Globus pallidus (tissue), 1 donor: ENCODE data around the gene CFAP58.

Source experiments
- DNase-seq: peaks from one replicate; pipeline ENCODE4 v3.0.0-alpha.2; 2015; ENCODE audit warnings: low spot score

The CFAP58 gene

DNA sequence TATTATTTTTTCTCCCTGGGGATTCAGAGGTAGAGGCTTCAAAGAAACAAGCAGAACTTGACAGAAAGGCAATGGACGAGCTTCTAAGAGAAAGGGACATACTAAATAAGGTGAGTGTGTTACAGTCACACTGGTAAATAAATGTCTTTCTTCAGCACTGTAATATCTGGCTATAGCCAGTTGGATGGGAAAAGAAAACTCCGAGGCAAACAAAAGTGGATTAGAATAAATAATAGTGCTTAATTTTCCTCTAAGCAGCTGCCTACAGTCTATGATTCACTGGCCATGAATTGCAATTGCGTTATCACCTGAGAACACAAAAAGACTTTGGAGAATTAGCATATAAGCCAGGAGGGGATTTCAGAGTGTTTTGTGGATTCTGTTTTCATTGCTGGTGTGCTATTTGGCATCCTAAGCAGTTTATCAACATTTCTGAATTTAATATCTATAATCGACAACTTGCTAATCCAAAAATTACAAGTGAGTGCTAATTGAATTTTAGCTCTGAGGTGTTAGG, 23.2 kb downstream of the CFAP58 start:
- no peak for DNase-seq

GRCh38 chr10:104380336-104380735, 26.7 kb downstream of the CFAP58 start:
- DNase-seq: no peak

DNA sequence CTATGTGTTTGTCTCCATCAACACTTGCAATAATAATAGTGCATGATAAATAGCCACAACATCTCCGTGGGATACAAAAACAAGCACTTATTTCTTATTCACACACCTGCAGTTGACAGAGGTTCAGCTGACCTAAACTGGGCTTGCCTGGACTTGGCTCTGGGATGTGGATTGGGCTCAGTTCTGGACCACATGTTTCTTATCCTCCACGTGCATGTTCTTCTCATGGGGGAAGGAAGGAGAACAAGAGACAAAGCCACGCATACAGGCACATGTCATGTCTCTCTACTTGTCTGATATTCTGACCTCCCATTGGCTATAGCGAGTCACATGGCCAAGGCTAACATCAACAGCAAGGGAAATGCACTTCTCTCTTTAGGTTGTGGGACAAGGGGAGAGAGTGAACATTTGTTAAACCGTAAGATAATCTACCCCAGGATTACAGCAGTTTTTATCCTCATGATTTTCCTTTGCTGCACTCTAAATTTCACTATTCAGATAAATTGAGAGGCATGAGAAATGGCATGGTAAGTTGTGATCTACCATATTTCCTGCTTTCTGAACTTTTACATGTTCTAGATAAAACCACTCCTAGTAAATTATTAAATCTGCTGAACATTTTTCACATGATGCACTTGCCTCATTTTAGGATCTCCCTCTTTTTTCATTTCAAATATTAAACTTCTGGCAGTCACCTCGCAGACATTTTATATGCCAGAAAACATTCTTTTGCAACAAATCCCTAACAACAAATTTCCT, 33.7 kb downstream of the CFAP58 start:
- no peak for DNase-seq

DNA sequence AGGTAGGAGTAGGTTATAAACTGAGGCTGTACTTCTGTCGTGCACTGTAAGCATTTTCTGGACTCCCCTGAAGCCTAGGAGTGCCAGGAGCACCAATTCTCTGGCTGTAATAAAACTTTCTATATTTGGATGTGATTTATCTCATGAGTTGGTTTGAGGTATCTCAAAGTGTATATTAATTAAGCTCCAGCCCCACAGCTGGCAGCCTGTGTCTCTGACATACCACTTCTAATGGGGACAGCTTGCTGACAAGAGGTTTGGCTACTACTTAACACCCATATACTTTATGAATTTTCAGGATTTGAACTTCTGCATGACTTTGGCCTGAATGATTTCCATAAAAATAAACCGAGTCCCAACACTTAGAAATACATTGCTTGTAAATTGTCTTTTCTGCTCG, 35.2 kb downstream of the CFAP58 start:
- DNase-seq: no peak

GRCh38 chr10:104391150-104391968, 37.7 kb downstream of the CFAP58 start:
- no peak for DNase-seq

GRCh38 chr10:104391969-104392296, 38.3 kb downstream of the CFAP58 start:
- DNase-seq: no peak

DNA sequence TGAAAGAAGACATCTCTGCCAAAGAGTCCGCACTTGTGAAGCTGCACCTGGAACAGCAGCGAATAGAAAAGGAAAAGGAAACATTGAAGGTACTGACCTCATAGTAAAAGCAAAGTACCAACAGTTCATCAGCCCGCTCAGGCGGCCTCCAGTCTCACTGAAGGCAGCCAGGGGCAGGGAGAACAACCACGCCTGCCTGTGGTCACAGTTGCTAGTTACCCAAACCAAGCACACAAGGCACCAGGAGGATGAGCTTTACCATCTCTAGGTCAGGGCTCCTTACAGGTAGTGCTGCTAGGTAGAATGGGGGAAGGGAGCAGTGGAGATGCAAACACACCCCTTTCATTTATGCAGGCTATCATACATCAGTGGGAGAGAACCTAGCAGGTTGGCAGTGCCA, 39.8 kb downstream of the CFAP58 start:
- DNase-seq: no peak

DNA sequence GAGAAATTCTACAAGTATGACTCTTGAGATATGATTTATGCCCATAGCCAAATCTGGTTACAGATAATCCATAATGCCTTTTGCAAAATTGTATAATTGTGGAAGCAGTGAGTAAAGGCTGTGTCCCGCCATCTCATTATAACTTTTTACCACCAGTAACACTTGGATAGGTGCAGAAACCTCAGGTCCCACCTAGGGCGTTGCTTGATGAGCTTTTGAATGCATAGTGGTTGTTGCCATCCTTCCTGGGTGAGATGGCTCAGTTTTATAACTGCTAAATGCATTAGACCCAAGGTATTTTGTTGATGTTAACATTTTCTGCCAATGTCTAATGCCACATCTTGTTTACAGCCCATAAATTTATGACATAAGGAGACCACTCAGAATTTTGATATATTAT, 42.9 kb downstream of the CFAP58 start:
- no peak for DNase-seq

- DNase-seq: no peak
Measured at GRCh38 chr10:104403636-104404035, 50.0 kb downstream of the CFAP58 start.

GRCh38 chr10:104406715-104407650, 53.4 kb downstream of the CFAP58 start:
- peak; percentile 16 for DNase-seq

- DNase-seq: no peak
Measured at GRCh38 chr10:104413528-104413927, 59.9 kb downstream of the CFAP58 start.

DNA sequence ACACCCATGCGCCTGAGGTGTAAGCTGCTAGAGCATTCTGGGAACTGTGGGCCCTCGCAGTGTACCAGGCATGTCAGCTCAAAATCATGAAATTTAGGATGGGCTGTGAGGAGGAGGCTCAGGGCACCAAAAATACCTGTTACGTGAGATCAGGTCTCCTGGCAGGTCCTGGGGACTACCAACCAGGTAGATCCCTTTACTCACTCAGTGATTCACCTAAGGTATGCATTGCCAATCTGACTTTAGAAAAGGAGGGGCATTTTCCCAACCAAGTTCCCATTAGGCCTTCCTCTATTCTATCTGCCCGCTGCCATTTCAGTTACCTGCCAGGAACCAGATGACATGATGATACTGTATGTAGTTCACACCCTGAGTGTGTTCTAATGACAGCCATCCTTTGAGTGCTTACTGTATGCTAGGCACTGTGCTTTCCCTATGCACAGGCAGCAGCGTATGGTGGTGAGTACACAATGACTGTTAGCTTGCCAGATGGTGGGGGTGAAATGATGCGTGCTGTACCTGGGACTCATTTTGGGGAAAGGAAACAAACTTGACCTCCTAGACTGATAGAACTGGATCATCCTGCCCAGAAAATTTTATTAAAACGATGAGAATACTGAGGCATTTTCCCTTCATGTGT, 62.0 kb downstream of the CFAP58 start:
- DNase-seq: no peak

GRCh38 chr10:104416851-104417250, 63.2 kb downstream of the CFAP58 start:
- DNase-seq: no peak

- peak; percentile 3 for DNase-seq
Measured at GRCh38 chr10:104417637-104418292, 64.1 kb downstream of the CFAP58 start.

DNA sequence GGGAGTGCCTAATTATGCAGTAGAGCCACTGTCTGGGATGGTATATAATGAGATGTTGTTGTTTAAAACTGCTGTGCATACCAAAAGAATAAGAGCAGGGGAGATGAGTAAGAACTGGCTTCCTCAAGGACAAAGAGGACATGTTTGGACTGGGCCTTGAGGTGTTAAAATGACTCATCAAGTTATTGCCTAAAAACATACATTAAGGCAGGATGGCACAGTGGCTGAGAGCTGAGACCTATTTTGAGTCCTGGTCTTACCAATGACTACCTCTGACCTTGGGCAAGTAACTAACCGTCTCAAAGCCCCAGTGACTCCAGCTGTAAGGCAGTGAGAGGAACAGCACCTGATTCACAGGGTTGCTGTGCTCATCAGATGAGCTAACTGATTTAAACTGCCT, 71.1 kb downstream of the CFAP58 start:
- no peak for DNase-seq

DNA sequence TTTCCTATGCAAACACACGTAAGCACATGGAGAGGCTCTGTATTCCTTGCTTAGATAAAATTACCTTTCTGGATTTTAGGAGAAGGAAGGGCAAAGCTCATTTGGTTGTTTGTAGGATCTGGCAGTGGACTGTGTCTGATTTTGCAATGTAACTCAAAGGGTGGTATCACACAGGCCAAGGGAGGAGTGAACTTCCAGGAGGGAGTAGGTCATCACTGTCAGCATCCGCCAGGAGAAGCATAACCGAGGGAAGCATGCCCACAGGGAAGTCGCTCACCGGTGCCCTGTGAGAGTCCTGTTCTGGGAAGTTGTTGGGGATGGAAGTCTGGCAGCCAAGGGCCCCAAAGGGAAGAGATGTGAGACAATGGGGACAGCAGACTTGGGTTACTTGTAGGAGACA, 74.4 kb downstream of the CFAP58 start:
- DNase-seq: no peak

DNA sequence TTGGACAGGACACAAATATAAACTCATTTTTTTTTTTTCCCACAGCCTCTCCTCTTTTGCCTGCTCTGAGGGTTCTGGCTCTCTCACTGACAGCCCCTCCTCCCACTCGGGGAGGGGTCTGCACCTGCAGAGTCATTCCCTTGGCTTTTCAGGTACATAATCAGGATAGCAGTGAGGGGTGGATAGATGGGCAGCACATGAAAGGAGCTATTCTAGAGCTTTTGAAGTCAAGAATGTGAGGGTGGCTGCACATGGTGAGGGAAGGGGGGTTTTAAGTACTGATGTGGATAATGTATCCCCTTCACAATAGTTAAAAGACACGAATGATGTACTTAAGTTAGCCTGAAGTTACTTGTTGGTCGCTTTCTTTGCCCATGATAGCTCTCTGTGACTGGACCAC, 76.2 kb downstream of the CFAP58 start:
- no peak for DNase-seq

- no peak for DNase-seq
Measured at GRCh38 chr10:104430360-104430759, 76.7 kb downstream of the CFAP58 start.

GRCh38 chr10:104433669-104434068, 80.0 kb downstream of the CFAP58 start:
- DNase-seq: no peak

GRCh38 chr10:104434601-104435000, 81.0 kb downstream of the CFAP58 start:
- no peak for DNase-seq

DNA sequence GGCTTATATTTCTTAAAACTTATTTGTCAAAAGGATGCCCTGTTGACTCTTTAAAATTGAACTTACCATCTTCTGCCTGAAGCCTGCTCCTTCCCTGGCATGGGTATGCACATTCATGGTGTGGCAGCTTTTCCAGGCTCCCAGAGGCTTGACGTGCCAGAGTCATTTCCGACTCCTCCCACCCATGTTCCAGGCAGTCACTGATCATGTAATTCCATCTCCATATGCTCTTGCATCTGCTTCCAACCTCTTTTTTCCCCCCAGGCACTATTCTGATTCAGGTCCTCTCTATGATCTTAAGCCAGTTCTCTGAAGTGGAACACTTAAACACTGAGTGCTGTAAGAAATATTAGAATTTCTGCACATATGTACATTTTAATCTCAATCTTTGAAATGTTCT, 82.2 kb downstream of the CFAP58 start:
- DNase-seq: no peak
